ENCODE data around the gene MYO3B.
"Not testable (repeated sequence)": the region's sequence is repeated elsewhere in the genome, so short reads cannot be mapped to it uniquely, and the experiment has no call there.

MYO3B gene

DNA sequence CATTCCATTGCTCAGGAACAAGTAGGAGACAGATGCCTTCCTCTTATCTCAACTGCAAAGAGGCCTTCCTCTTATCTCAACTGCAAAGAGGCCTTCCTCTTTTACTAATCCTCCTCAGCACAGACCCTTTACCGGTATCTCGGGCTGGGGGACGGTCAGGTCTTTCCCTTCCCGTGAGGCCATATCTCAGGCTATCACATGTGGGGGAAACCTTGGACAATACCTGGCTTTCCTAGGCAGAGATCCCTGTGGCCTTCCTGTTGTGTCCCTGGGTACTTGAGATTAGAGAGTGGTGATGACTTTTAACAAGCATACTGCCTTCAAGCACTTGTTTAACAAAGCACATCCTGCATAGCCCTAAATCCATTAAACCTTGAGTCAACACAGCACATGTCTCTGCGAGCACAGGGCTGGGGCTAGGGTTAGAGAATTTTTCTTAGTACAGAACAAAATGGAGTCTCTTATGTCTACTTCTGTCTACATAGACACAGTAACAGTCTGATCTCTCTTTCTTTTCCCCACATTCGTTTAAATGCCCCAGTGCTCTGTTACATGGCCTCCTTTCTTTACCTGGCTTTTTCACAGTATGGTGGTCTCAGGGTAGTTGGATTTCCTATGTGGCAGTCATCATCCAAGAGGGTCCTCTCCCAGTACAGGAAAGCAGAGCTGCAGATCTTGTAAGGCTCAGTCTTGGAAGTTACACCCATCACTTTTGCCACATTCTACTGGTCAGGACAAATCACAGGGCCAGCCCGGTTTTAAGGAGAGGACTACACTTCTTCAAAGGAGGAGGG is 86.0 kb downstream of the MYO3B start:
- not testable (repeated sequence) for DNase-seq

GRCh38 chr2:170264522-170264860 is 86.5 kb downstream of the MYO3B start:
- DNase-seq: no peak

DNA sequence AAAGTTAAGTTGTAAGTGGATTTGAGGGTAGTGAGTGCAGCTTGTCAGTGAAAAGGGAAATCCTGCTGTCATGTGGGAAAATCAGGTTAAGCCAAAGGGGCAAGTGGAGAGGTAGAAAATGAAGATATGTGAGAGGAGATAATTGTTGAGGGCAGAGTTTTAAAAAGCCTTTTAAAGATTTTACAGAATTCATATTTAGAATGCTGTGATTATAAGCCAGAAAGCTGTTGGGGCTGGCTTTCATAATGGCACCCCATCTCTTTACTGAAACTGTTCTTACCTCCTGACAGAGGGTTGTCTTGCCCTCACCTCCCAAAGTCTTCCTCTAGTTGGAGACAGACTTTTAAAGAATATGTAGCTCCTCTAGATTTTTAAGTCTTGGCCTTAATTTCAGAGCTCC is 86.9 kb downstream of the MYO3B start:
- DNase-seq: no peak

DNA sequence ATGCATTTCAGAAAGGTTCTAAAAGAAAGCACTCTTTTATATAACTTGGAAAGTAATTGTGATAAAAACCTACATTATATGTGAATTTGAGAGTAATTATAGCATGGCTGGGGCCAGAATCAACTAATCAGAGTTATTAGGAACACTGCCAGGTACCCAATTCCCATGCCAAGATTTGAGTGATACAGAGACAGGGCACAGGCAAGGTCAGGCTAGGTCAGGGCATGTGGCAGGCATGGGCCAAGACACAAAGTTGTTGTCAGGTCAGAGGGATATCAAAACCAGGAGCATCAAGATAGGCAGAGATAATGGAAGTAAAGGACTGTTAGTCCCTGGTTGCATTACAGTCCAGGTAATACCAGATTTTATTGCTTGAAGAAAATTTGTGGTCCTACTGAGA is 87.4 kb downstream of the MYO3B start:
- no peak for DNase-seq

- DNase-seq: no peak
These were observed 88.4 kb downstream of the MYO3B start for GRCh38 chr2:170266358-170266757.

DNA sequence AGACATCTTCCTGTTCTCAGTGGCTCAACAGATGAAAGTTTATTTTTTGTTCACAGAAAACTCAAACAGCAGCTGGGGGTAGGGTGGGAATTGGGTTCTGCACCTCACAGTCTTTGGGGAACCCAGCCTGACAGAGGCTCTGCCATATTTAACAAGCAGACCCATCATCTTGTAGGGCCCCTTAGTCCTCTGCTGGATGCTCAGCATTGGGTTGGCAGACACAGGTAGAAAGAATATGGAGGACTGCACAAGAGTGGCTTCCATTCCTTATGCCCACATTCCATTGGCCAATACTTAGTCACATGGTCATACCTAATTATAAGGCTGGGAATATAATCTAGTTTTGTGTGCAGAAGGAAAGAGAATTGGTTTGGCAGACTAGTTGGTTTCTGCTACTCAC is 89.1 kb downstream of the MYO3B start:
- no peak for DNase-seq

- no peak for DNase-seq
These were observed 92.4 kb downstream of the MYO3B start for GRCh38 chr2:170270278-170270864.

DNA sequence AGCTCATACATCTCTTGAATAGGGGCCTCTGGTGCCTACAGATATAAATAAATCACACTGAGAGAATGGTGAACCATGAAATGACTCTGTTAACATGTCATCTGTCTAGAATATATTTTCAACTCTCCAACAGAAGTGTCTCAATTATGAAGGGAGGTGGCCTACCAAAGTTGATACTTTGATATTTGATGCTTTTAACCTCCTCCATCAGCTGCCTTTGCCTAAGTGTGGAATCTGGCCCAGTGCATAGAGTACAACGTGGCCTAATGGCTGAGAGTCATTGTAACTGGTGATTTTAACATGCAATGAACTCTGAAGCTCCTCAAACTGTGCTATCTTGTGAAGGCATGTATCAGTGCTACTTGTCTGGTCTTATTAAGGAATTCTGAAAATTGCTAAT is 93.4 kb downstream of the MYO3B start:
- DNase-seq: no peak

GRCh38 chr2:170276056-170276455 is 98.1 kb downstream of the MYO3B start:
- no peak for DNase-seq

DNA sequence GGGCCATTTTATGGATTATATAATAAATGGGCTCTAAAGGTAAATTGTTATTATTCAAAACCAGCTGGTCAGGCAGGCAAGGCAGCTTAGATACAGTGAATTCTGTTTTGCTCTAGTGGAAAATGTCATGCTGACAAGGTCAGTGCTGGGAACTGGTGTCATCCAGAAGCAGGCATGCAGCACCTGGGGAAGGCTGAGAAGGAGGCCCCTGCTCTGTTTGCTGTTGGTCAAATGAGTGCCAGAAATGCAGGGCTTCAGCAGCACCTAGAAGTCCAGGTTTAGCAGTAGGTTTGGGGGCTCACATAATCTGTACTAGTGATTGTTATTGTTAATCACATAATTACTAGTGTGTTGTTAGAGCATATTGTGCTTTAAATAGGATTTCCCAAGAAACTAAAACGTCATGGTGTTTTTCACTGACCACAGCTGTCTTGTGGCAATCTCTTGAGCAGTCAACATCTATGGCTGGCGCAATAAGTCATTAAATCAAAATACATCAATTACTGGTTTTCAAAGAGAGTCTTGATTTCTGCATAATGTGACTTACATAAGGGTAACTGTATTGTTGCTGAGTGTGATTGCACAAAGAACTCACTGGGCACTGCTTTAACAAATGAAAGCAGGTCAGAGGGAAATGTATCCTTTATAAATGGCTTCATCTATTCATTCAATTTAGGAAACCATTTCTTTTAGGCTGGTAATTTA is 99.1 kb downstream of the MYO3B start:
- no peak for DNase-seq

- DNase-seq: no peak
These were observed 100.0 kb downstream of the MYO3B start for GRCh38 chr2:170277951-170278350.

GRCh38 chr2:170279615-170280014 is 101.7 kb downstream of the MYO3B start:
- not testable (repeated sequence) for DNase-seq

DNA sequence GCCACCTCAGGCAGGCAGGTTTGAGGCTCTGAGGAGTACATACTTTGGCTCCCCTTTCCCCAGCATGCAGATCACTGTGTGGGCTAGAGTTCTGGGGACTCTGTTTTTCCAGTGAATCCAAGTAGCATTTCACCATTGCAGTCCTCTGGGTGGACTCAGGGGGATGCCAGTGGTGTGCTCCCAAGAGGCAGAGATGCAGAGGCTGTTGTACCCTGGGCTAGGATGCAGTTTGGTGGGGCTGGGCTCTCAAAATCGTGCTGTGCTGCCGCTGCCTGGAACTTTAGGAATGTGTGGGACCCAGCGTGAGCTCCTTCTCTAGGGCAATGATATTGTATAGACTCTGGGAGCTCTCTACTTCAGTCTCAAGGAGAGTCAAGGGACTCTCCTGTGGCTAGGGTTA is 104.9 kb downstream of the MYO3B start:
- DNase-seq: no peak

GRCh38 chr2:170284205-170284604 is 106.3 kb downstream of the MYO3B start:
- DNase-seq: no peak

- no peak for DNase-seq
These were observed 110.9 kb downstream of the MYO3B start for GRCh38 chr2:170288859-170289258.

GRCh38 chr2:170291474-170291873 is 113.5 kb downstream of the MYO3B start:
- DNase-seq: no peak

DNA sequence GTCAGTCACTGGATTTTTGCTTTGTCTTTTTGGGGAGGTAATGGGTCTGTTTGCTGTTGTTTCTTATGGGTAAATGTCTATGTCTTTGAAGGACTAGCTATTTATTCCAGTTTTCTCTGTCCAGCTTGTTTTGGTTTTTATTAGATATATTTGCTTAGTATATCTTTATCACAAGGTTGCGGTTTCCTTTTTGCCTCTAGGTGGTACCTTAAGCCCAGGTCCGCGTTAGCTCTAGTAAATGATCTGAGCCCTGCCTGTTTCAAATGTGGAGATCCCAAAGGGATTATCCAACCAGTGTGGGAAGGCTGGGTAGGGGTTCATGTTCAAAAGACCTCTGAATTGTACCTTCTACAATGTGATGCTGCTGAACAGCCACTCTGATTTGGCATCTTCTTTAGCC is 114.5 kb downstream of the MYO3B start:
- no peak for DNase-seq

DNA sequence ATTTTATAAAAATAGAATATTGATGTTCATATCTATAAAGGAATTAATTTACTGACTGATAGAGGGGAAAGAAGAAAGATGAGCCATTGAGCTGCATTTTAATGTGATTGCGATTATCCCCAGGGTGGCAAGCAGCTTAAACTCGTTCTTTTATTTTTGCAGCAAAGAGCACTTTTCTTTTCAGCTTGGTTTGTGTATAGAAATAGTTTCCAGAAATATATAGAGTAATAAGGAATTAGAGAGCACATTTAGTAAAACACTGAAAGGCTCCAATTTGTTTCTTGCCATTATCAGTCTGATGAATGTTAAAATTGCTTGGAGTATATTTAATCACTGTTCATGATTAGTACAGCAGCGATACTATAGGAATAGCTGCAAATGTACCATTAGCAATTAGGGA is 119.5 kb downstream of the MYO3B start:
- DNase-seq: no peak

DNA sequence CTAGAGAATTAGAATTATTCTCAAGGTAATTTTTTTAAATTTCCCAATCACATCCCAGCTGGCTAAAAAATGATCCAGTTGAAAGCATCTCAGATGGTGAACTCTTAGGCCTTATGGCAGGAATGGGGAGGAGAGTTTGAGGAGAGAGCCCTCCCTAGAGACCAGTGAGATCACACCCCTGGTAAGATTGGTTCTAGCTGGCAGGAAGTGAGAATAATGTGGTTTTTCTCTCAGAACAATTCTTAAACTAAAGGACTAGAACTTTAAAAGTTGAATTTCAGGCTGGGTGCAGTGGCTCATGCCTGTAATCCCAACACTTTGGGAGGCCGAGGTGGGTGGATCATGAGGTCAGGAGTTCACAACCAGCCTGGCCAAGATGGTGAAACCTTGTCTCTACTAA is 120.2 kb downstream of the MYO3B start:
- no peak for DNase-seq

DNA sequence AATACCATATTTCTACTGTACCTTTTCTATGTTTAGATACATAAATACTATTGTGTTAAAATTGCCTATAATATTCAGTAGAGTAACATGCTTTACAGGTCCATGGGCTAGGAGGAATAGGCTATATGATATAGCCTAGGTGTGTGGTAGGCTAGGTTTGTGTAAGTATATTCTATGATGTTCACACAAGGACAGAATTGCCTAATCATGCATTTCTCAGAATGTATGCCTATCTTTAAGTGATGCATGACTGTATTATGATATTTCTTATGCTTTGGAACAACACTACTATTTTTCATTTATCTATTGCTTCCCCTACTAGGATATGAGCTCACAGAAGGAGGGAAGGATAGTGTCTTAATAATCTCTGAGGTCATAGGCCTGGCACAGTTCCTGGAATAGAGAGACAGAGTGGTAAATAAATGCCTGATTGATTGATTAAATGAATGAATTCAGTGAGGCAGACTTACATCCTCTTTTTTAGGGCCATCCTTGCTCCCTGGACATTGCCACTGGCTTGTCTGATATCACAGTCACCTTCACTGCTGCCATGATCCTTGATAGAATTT is 121.0 kb downstream of the MYO3B start:
- DNase-seq: no peak

GRCh38 chr2:170300993-170301392 is 123.0 kb downstream of the MYO3B start:
- DNase-seq: no peak

DNA sequence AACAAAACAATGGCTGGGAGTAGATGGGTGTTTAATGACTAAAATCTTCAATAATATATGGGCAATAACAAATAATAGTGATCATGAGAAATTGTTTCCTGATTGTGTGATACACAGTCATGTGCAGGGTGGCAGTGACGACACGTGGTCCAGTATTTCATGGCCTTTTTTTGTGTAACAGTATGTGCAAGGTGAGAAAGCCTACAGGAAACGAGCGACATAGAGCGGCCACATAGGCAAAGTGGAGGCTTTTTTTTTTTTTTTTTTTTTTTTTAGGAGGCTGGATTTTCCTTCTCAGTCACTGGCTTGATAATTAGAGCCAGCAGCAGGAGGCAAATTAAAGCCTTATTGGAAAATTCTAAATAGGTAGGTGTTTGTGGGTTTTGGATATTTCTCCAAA is 123.7 kb downstream of the MYO3B start:
- DNase-seq: no peak

DNA sequence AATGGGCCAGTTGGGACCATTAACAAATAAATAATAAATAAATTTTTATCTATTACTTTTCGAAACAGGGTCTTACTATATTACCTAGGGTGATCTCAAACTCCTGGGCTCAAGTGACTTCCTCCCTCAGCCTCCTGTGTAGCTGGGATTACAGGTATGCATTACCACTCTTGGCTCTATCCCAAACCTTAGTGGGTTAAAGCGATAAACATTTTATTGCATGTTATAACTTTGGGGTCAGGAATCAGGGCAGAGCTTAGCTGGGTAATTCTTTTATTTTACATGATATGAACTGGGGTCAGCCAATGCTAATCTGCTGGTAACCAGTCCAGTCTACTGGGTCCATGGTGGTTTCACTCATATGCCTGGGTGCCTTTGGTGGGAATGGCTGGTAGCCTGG is 127.8 kb downstream of the MYO3B start:
- DNase-seq: no peak

GRCh38 chr2:170306293-170306873 is 128.4 kb downstream of the MYO3B start:
- DNase-seq: no peak
